ENCODE results near the gene SLC48A1. TPM values are rescaled to one million over a fixed set of nuclear protein-coding genes. Genes with fewer than 3 reads are reported as not detected.

SLC48A1 gene
- total RNA-seq, 2 donors from 2014 or later: 18.1 to 18.9 TPM

- no peak for DNase-seq
- no peak for ATAC-seq
- intact Hi-C loops (cut with DNase I, micrococcal nuclease): loop anchor here in 1 of 2 donors (10.0 kb wide), 1 partner anchor 47 kb away; the partner anchor contains the start of gene ENDOU
Measured at GRCh38 chr12:47772094-47772660, 861 bp upstream of the SLC48A1 start.

- ATAC-seq (no peak), DNase-seq (no peak)
- intact Hi-C loops (cut with DNase I, micrococcal nuclease): loop anchor here in 1 of 2 donors (10.0 kb wide), 1 partner anchor 48 kb away; the partner anchor contains the start of gene ENDOU
Measured at GRCh38 chr12:47772738-47773061, 338 bp upstream of the SLC48A1 start.

- intact Hi-C loops (cut with DNase I, micrococcal nuclease): loop anchor here in 1 of 2 donors (10.0 kb wide), 1 partner anchor 49 kb away; the partner anchor contains the start of gene ENDOU
- DNase-seq (no peak), ATAC-seq (no peak)
Measured at GRCh38 chr12:47773858-47774580, 981 bp downstream of the SLC48A1 start.

GRCh38 chr12:47774663-47775062 is 1.6 kb downstream of the SLC48A1 start:
- no peak for ATAC-seq
- DNase-seq: no peak
- intact Hi-C loops (cut with DNase I, micrococcal nuclease): loop anchor here (5.0 to 10.0 kb wide), 2 partner anchors 50 to 63 kb away; partner anchors contain the start of gene ENDOU (in 1 of the 2)

- intact Hi-C loops (cut with DNase I, micrococcal nuclease): loop anchor here (5.0 to 10.0 kb wide), 2 partner anchors 51 to 62 kb away; partner anchors contain the start of gene ENDOU (in 1 of the 2)
- no peak for ATAC-seq
- DNase-seq: no peak
Measured at GRCh38 chr12:47775100-47775911, 2.3 kb downstream of the SLC48A1 start.

GRCh38 chr12:47776471-47777143 is 3.6 kb downstream of the SLC48A1 start:
- no peak for DNase-seq
- no peak for ATAC-seq
- intact Hi-C loops (cut with DNase I, micrococcal nuclease): loop anchor here (5.0 to 10.0 kb wide), 2 partner anchors 52 to 61 kb away; partner anchors contain the start of gene ENDOU (in 1 of the 2)

- DNase-seq (no peak), ATAC-seq (no peak)
- intact Hi-C loops (cut with DNase I, micrococcal nuclease): loop anchor here (5.0 to 10.0 kb wide), 2 partner anchors 52 to 60 kb away; partner anchors contain the start of gene ENDOU (in 1 of the 2)
Measured at GRCh38 chr12:47777151-47777550, 4.1 kb downstream of the SLC48A1 start.

GRCh38 chr12:47777741-47778558 is 4.9 kb downstream of the SLC48A1 start:
- intact Hi-C loops (cut with DNase I, micrococcal nuclease): loop anchor here (5.0 to 10.0 kb wide), 2 partner anchors 53 to 59 kb away; partner anchors contain the start of gene ENDOU (in 1 of the 2)
- no peak for ATAC-seq
- DNase-seq: peak in 1 of 2 donors; percentile 23

GRCh38 chr12:47778881-47779280 is 5.8 kb downstream of the SLC48A1 start:
- DNase-seq (no peak), ATAC-seq (no peak)
- intact Hi-C loops (cut with DNase I, micrococcal nuclease): loop anchor here (5.0 to 10.0 kb wide), 2 partner anchors 54 to 58 kb away; partner anchors contain the start of gene ENDOU (in 1 of the 2)

- intact Hi-C loops (cut with DNase I, micrococcal nuclease): loop anchor here (5.0 to 10.0 kb wide), 2 partner anchors 55 to 58 kb away; partner anchors contain the start of gene ENDOU (in 1 of the 2)
- ATAC-seq (peak; percentile 81), DNase-seq (peak; percentile 72 to 88)
Measured at GRCh38 chr12:47779301-47779942, 6.4 kb downstream of the SLC48A1 start.

GRCh38 chr12:47779943-47780504 is 7.0 kb downstream of the SLC48A1 start:
- no peak for DNase-seq
- ATAC-seq: no peak
- intact Hi-C loops (cut with DNase I, micrococcal nuclease): loop anchor here (5.0 to 10.0 kb wide), 2 partner anchors 55 to 57 kb away; partner anchors contain the start of gene ENDOU (in 1 of the 2)

- ATAC-seq: no peak
- intact Hi-C loops (cut with DNase I, micrococcal nuclease): no loop called here
- DNase-seq: no peak
Measured at GRCh38 chr12:47781479-47782371, 8.7 kb downstream of the SLC48A1 start.

GRCh38 chr12:47782372-47782770 is 9.3 kb downstream of the SLC48A1 start:
- intact Hi-C loops (cut with DNase I, micrococcal nuclease): no loop called here
- DNase-seq (no peak), ATAC-seq (no peak)

GRCh38 chr12:47783024-47783755 is 10.2 kb downstream of the SLC48A1 start:
- DNase-seq (no peak), ATAC-seq (no peak)
- intact Hi-C loops (cut with DNase I, micrococcal nuclease): no loop called here

All from left colon (tissue), 2 donors.